NOMO-1 treated with dmso at 0.1 percent for 144 hours (cell line): ENCODE measurements around the gene CKS2.
"Not testable (repeated sequence)": the region's sequence is repeated elsewhere in the genome, so short reads cannot be mapped to it uniquely, and the experiment has no call there.

Experiments used
- DNase-seq: peaks from one replicate; lab custom pipeline; 2025; ENCODE audit not compliant: unreplicated experiment; lab: John Stamatoyannopoulos, UW

CKS2 gene

DNA sequence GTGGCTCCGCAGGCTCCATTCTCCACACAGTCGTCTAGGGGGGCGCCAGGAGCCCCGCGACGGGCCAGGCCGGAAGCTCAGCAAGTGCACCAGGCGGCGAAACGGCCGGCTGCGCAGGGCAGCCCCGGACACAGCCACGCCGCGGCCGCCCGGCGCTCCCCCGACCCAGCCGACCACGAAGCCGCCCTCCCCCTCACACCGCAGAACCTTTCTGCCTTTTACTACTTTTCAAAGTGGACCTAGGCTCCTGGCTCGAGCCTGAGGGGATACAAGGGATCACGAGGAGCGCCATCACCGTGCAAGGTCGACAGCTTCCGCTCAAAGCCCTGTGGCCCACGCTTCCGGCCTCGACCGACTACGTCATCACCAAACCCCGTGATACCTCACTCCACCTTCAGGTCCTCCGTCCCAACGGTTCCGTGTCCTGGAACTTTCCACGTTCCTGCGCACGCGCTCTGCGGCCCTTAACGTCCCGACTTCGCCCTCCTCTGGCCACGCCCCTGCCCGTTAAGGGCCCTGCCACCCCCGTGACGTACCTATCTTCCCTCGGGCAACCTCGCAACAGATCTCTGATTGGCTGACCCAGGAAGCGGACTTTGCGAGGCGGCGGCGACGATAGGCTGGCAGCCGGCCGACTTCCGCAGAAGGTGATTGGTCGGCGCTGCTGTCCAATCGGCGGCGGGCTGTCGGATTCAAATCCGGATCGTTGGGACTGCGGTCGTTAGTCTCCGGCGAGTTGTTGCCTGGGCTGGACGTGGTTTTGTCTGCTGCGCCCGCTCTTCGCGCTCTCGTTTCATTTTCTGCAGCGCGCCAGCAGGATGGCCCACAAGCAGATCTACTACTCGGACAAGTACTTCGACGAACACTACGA is at the start of gene CKS2:
TSS of gene CKS2 (plus strand) at position 721 of the 871 bp plus-strand sequence. CDS start at position 819, 98 bp downstream.
- peak; percentile 91 for DNase-seq

DNA sequence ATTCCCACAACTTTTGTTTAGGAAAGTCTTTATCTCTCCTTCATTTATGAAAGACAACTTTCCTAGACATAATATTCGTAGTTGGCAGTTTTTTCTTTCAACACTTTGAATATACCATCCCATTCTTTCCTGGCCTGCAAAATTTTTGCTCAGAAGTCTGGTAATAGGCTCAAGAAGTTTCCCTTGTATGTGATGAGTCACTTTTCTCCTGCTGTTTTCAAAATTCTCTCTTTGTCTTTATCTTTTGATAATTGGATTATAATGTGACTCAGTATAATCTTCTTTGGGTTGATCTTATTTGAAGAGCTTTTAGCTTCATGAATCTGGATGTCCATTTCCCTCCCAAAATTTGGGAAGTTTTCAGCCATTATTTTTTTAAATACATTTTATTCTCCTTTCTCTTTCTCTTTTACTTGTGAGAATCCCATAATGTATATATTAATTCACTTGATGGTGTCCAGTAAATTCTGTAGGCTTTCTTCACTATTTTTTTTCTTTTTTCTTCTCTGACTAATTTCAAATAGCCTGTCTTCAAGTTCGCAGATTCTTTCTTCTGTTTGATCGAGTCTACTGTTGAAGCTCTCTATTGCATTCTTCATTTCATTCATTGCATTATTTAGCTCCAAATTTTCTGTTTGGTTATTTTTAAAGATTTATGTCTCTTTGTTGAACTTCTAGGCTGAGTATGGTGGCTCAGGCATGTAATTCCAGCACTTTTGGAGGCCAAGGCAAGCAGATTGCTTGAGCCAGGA is 37.3 kb upstream of the CKS2 start:
- DNase-seq, result no peak

DNA sequence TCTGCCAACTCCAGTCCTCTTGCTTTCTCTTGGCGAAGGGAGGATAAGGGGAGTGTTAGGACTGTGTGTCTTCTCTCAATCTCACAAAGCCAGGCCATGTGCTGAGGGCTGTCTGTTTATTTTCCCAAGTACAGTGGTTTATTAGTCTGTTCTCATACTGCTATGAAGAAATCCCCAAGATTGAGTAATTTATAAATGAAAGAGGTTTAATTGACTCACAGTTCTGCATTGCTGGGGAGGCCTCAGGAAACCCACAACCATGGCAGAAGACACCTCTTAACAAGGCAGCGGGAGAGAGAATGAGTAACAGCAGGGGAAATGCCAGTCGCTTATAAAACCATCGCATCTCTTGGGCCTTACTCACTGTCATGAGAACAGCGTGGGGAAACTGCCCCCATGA is 36.2 kb upstream of the CKS2 start:
- DNase-seq, result no peak

DNA sequence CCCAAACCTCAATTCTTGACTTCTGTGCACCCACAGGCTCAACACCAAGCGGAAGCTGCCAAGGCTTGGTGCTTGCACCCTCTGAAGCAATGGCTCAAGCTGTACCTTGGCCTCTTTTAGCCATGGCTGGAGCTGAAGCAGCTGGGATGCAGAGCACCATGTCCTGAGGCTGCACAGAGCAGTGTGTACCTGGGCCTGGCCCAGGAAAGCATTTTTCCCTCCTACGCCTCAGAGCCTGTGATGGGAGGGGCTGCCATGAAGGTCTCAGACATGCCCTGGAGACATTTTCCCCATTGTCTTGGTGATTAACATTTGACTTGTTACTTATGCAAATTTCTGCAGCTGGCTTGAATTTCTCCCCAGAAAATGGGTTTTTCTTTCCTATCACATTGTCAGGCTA is 35.0 kb upstream of the CKS2 start:
- DNase-seq, result not testable (repeated sequence)

DNA sequence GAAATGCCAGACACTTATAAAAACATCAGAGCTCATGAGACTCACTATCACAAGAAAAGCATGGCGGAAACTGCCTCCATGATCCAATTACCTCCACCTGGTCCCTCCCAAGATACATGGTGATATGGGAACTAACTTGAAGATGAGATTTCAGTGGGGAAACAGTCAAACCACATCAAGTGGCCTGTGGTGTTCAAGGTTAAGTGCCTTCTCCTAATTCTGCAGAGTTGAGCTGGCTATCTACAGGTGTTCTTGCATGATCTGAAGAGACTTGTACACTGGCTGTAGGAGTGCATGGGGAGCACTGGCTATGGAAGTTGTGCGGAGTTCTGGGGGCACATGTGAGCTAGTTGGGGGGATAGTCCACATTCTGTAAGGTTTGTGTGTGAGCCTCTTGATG is 34.0 kb upstream of the CKS2 start:
- DNase-seq, result no peak

DNA sequence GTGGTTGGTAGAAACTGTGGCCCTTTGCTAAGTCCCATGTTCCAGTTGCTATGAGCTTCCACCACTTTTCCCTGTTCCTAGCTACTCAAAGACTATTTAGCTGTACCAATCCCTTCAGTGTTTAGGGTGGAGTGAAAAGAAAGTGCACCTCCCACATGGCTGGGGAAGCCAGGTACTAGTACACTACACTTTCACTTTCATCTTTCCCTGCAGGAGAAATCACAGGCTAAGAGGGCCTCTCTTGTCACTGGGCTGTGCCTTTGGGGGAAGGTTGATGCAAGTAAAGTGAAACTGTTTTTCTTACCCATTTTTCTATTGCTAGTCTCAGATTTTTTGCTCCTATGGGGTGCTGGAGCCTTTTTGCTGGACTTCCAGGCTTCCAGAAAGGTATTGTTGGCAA is 33.5 kb upstream of the CKS2 start:
- DNase-seq, result no peak

DNA sequence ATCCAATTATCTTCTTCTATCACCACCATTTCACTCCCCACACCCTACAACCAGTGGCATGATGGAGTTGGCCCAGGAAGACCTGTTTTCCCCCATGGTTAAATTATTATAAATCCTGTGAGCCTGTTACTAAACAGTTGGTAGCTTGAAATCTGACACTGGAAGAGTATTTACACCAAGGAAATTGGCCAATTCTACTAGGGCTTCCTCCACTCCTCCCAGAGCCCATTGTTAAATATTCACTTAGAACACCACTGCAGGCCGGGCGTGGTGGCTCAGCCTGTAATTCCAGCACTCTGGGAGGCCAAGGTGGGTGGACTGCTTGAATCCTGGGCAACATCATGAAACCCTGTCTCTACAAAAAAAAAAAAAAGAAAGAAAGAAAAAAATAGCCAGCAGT is 32.4 kb upstream of the CKS2 start:
- DNase-seq, result no peak

DNA sequence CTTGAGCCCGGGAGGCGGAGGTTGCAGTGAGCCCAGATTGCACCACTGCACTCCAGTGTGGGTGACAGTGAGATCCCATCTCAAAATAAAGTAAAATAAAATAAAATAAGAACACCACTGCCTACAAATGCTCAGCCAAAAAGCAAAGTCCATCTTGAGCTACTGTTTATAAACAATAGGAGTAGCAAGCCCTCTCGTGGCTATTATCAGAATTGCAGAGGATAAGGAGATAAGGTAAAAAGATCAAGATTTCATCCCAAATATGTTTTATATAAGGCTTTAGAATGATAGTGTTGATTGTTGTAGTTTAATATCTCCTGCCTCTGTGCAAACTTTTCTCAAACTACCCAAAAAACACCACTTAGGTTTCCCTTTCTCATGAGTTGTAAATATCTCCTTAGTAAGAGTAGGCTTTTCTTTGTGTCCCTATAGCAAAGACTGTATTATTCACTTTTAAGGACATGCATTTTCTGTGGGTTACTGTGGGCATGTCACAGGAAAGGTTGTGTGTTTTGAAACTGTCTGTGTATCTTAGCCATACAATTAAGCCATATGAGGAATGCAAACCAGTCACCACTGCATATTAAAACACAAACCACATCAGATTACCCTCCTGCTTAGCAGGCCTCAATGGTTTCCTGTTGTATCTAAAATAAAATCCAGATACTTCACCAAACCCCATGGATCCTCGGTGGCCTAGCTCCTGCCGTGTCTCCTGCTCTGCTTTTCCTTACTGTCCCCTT is 31.8 kb upstream of the CKS2 start:
- no peak for DNase-seq

DNA sequence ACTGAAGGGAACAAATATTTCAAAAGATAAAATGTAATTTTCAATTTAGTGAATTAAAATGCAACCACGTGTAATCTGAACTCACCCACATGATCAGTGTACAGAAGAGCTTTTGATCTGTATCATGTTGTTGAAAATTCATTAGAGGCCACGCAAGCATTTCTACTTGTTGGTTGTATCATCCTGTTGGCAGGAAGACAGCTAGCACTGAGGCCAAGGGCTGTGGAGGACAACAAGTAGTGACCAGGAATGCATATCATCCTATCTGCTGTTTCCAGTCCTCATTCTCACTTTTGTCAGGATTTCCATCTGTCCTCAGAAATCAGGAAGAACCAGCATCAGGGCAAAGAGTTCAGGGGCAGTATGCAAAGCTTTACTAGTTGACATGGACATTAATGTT is 29.9 kb upstream of the CKS2 start:
- DNase-seq, result no peak

DNA sequence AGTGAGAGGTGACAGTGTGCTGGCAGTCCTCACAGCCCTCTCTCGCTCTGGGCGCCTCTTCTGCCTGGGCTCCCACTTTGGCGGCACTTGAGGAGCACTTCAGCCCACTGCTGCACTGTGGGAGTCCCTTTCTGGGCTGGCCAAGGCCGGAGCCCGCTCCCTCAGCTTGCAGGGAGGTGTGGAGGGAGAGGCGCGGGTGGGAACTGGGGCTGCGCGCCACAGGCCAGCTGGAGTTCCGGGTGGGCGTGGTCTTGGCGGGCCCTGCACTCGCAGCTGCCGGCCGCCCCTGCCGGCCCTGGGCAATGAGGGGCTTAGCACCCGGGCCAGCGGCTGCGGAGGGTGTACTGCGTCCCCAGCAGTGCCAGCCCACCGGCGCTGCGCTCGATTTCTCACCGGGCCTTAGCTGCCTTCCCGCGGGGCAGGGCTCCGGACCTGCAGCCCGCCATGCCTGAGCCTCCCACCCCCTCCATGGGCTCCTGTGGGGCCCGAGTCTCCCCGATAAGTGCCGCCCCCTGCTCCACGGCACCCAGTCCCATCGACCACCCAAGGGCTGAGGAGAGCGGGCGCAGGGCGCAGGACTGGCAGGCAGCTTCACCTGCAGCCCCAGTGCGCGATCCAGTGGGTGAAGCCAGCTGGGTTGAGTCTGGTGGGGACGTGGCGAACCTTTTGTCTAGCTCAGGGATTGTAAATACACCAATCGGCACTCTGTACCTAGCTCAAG is 28.6 kb upstream of the CKS2 start:
- DNase-seq, result not testable (repeated sequence)

DNA sequence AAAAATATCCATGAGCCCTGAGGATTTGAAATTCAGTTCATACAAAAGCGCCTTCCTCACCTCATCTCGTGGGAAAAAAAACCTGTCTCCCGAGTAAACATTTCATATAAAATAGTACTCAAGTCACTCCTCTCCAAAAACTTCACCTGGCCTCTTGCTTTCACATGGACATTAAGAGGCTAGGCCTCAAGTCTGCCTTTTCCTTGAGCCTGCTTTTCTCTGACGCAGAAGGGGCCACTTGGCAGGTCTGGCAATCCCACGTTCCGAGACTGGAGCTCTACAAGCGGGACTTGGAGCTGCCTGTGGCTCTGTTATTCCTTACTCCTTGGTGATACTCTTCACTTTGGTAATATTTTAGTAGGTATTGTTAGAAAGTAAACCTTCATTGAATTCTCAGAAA is 26.9 kb upstream of the CKS2 start:
- no peak for DNase-seq

DNA sequence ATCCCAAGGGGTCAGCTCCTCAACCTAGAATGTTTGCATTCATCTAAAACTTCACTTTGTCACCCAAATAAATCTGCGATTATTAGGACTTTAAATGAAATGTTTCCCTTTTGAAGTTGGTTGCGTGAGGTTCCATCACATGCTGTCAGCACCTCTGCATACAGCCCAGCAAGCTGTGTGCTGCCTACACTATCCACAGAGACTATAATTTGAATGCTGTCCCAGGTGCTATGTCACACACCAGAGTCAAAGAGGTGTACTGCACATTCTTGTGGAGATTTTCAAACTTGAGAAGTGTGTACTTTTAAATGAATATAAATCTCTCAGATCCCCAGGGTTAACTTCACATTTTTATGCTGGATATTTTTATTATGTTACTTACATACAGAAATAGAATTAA is 19.3 kb upstream of the CKS2 start:
- DNase-seq, result no peak

DNA sequence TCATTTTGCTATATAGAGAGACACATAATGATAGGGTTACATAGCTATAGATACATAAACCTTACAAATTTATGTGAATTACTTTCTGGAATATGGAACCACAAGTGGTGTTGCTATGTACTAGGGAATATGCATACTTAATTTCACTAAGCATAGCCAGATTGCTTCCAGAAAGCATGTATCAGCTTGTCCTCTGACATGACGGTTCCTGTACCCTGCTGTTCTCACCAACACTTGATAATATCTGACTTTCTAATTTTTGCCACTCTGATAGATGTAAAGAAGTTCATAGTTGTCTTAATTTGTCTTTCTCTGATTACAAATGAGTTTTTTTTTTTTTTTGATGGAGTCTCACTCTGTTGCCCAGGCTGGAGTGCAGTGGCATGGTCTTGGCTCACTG is 18.0 kb upstream of the CKS2 start:
- DNase-seq, result no peak

DNA sequence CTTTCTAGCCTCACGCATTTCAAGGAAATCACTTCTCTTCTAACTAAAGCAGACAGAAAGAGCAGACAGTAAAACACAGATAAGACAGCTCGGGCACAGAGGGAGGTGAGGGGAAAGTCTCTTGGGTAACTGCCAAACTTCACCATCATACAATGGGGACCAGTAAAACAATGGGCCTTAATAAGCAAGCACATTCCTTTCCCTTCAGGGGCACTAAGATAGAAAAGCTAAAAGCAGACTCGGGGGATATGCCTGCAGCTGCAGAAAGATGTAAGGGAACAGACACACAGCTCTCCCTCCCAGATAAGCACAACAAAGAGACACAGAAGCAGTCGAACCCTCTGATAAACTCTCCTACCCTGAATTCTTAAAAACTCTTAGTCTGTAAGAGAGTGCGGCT is 15.6 kb upstream of the CKS2 start:
- no peak for DNase-seq

DNA sequence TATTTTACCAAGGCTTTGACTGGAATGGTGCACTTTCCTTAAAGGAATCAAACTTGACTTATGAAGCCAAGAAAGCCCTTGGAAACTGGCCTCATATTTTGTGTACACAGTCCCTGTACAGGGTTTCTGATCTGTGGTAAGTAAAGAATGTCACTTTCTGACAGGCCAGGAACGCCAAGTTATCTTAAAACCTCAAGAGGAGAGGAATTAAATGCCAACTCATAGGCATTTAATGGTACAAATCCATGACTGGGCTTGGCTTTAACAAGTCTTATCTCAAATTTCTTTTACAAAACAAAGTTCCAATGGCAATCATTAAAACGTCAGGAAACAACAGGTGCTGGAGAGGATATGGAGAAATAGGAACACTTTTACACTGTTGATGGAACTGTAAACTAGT is 9.0 kb upstream of the CKS2 start:
- DNase-seq, result not testable (repeated sequence)

DNA sequence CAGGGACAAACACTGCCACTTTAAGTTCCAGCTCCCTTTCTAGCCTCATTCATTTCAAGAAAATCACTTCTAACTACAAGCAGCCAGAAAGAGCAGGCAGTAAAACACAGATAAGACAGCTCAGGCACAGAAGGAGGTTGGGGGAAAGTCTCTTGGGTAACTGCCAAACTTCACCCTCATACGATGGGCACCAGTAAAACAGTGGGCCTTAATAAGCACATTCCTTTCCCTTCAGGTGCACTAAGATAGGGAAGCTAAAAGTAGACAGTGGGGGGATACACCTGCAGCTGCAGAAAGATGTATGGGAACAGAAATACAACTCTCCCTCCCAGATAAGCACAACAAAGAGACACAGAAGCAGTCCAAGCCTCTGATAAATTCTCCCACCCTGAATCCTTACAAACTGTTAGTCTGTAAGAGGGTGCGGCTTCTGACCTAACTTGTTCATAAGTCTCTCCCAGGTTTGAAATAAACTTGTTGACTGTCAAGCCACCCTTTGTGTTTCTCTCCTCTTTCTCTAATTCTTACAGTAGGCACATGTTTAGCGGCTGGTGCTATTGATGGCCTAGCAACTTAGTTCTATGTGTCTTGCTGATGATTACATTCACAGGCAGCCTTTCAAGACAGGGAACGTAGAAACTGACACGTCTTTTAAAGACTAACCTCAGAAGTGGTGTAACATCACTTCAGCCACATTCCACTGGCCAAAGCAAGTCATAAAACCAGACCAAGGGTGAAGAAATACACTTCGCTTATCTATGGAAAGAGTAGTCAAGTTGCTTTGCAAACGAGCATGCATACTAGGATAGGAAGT is 6.8 kb upstream of the CKS2 start:
- no peak for DNase-seq

DNA sequence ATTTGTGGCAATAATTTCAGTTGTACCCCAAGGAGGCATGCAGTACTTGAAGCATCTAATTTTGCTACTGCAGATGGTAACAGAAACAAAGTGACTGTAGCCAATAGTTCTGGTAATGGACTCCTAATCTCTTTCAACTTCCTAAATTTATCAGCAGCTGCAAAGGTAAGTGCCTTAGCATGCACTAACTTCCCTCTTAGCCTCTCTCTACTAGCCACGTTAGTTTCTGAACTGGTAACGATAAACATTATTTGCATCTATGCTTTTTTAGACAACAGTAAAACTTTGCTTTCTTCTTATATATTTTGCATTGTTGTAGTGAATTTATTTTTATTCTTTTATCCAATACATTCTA is 6.2 kb upstream of the CKS2 start:
- DNase-seq, result no peak

DNA sequence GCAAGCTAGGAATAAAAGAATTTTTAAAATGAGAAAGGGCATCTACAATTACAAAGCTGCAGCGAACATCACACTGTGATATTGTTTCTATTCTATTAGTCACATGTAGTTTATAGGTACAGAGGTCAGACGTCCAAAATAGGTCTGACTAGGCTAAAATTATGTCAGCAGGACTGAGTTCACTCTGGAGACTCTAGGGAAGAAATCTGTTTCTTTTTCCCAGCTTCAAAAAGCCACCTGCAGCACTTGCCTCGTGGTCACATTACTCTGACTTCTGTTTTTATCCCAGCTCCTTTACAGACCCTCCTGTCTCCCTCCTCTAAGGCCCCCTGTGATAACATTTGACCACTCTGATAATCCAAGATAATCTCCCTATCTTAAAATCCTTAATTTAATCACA is 5.1 kb upstream of the CKS2 start:
- no peak for DNase-seq

DNA sequence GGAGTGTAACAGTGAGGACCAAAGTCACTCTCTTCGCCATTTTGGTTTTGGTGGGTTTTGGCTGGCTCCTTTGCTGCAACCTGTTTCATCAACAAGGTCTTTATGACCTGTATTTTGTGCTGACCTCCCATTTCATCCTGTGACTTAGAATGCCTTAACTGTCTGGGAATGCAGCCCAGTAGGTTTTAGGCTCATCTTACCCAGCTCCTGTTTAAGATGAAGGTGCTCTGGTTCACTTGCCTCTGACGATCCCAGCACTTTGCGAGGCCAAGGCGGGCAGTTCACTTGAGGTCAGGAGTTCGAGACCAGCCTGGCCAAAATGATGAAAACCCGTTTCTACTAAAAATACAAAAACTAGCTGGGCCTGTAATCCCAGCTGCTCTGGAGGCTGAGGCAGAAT is 1.8 kb upstream of the CKS2 start:
- no peak for DNase-seq
